GM12892 (cell line): ENCODE results near the gene ASXL2.

Experiments
- POLR2A ChIP-seq: IDR thresholded peaks from 2 replicates; pipeline ENCODE4 v1.6.1; 2011; ENCODE audit warnings: low read depth, low read length, control low read depth
- POLR2AphosphoS5 ChIP-seq: IDR thresholded peaks from 2 replicates; pipeline ENCODE4 v1.6.1; 2011; ENCODE audit warnings: low read depth, low read length, control low read depth
- TAF1 ChIP-seq: IDR thresholded peaks from 2 replicates; pipeline ENCODE4 v1.6.1; 2011; ENCODE audit warnings: low read depth, mild to moderate bottlenecking, control low read depth, low read length, borderline replicate concordance

DNA sequence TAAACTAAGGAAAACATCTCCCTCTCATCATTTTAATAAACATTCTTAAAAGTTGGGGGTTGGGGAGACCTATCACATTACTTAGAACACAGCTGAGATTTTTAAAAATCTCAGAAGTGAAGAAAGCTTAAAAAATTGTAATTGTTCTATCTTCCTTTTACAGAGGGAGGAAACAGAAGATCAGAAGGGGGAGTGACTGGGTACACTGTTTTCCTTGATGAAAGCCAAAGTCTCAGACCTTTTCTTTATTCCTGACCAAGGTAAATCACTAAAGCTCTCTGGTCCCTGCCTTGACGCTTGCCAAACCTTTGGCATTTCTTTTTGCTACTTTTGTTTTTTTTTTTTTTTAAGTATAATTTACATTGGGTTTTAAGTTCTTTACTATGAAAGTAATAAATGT, 119.9 kb downstream of the ASXL2 start:
- TF ChIP-seq POLR2A (no peak), TAF1 (no peak), POLR2AphosphoS5 (no peak)
